H1 (cell line): ENCODE measurements around the gene ZFP36L2. TPM values are rescaled to one million over a fixed set of nuclear protein-coding genes. Genes with fewer than 3 reads are reported as not detected.

Experiments used
- CTCF ChIA-PET: fragments of 300-600 bp; sonication (Branson Sonifier 250); formaldehyde crosslinking; loops from one replicate; lab custom pipeline; 2021; ENCODE audit not compliant: partially characterized antibody; lab: Charles Lee
- POLR2A ChIA-PET: fragments of 300-600 bp; sonication (Branson Sonifier 250); formaldehyde crosslinking; loops from one replicate; lab custom pipeline; 2021; ENCODE audit warnings: inconsistent platforms; ENCODE audit not compliant: partially characterized antibody; lab: Charles Lee
- DNase-seq, 2 experiments: peaks; one replicate each; pipeline versions ENCODE4 v3.0.0 to v3.0.0-alpha.2; 2010 to 2022; ENCODE audit warnings: low spot score in 2 of 2, low read depth in 1 of 2, mixed read lengths in 1 of 2
- FAIRE-seq: peaks from 2 replicates; lab custom pipeline; 2011; peaks lifted over from hg19 to GRCh38; lab: Jason Lieb, UNC
- H2AFZ ChIP-seq: 2 replicates; pipeline ENCODE4 v1.8.1; 2012; ENCODE audit warnings: low read length, inconsistent platforms
- H2AK5ac ChIP-seq: 2 replicates; pipeline ENCODE4 v1.6.1; 2013; ENCODE audit warnings: low read depth, low read length
- H2BK120ac ChIP-seq: replicated peaks from 2 replicates; pipeline ENCODE3; 2013; ENCODE audit warnings: low read depth, low read length, inconsistent platforms
- H2BK12ac ChIP-seq: 2 replicates; pipeline ENCODE4 v1.6.1; 2013; ENCODE audit warnings: low read depth, low read length
- H2BK15ac ChIP-seq: 2 replicates; pipeline ENCODE4 v1.6.1; 2013; ENCODE audit warnings: low read length
- H2BK20ac ChIP-seq: 2 replicates; pipeline ENCODE4 v1.6.1; 2013; ENCODE audit warnings: low read length
- H2BK5ac ChIP-seq: 2 replicates; pipeline ENCODE4 v1.6.1; 2013; ENCODE audit warnings: low read depth, low read length
- H3K14ac ChIP-seq: 2 replicates; pipeline ENCODE4 v1.6.1; 2013; ENCODE audit warnings: inconsistent platforms; ENCODE audit not compliant: insufficient read length
- H3K18ac ChIP-seq: 2 replicates; pipeline ENCODE4 v1.6.1; 2013; ENCODE audit warnings: low read length; ENCODE audit errors: extremely low read depth
- H3K23ac ChIP-seq: 2 replicates; pipeline ENCODE4 v1.6.1; 2013; ENCODE audit warnings: inconsistent platforms; ENCODE audit not compliant: insufficient read length
- H3K23me2 ChIP-seq: 2 replicates; pipeline ENCODE4 v1.6.1; 2013; ENCODE audit warnings: low read depth, low read length
- H3K27ac ChIP-seq: 2 replicates; pipeline ENCODE4 v1.6.1; 2011; ENCODE audit warnings: low read depth, low read length, inconsistent platforms
- H3K27me3 ChIP-seq, 4 experiments: replicated peaks in 1 of 4; 1 replicate in 1 of 4; 2 replicates in 3 of 4; pipeline versions ENCODE4 v1.6.1 to v1.8.1; 2011 to 2013; ENCODE audit warnings: low read length in 3 of 4, mild to moderate bottlenecking in 3 of 4, inconsistent platforms in 2 of 4, mixed read lengths in 2 of 4, moderate library complexity in 1 of 4; ENCODE audit not compliant: control insufficient read depth in 3 of 4, insufficient read depth in 3 of 4; ENCODE audit errors: extremely low read depth in 1 of 4
- H3K36me3 ChIP-seq, 4 experiments: 2 replicates each; pipeline versions ENCODE4 v1.6.1 to v1.8.1; 2011 to 2013; ENCODE audit warnings: mild to moderate bottlenecking in 4 of 4, low read length in 3 of 4, moderate library complexity in 2 of 4, control low read depth in 1 of 4, inconsistent platforms in 1 of 4; ENCODE audit not compliant: insufficient read depth in 4 of 4, control insufficient read depth in 2 of 4
- H3K4ac ChIP-seq: replicated peaks from 2 replicates; pipeline ENCODE3; 2013; ENCODE audit warnings: low read length, low read depth, mixed read lengths, inconsistent platforms; ENCODE audit not compliant: insufficient read length
- H3K4me1 ChIP-seq, 4 experiments: replicated peaks in 1 of 4; 1 replicate in 1 of 4; 2 replicates in 3 of 4; pipeline versions ENCODE4 v1.6.1 to v1.8.1; 2011 to 2013; ENCODE audit warnings: low read length in 3 of 4, inconsistent platforms in 2 of 4, mixed read lengths in 1 of 4; ENCODE audit not compliant: insufficient read depth in 4 of 4, control insufficient read depth in 3 of 4
- H3K4me2 ChIP-seq, 2 experiments: 2 replicates each; pipeline versions ENCODE4 v1.6.1 to v1.8.1; 2011 to 2013; ENCODE audit warnings: low read depth in 2 of 2, low read length in 2 of 2, control low read depth in 1 of 2, inconsistent platforms in 1 of 2, mild to moderate bottlenecking in 1 of 2; ENCODE audit not compliant: insufficient read depth in 1 of 2
- H3K4me3 ChIP-seq, 4 experiments: fragments of 200-600, 300-600 bp in 1 of 4; sonication (generic), shearing (Covaris generic), sonication (Bioruptor Twin) in 1 of 4; 2 replicates each; pipeline versions ENCODE4 v1.5.1 to v1.8.1; 2011 to 2016; ENCODE audit warnings: low read length in 4 of 4, low read depth in 3 of 4, control low read depth in 2 of 4, inconsistent platforms in 2 of 4, mild to moderate bottlenecking in 2 of 4, mixed read lengths in 1 of 4, moderate library complexity in 1 of 4; ENCODE audit not compliant: insufficient read depth in 2 of 4; ENCODE audit errors: extremely low read depth in 1 of 4
- H3K56ac ChIP-seq: replicated peaks from 2 replicates; pipeline ENCODE3; 2013; ENCODE audit warnings: low read depth, mild to moderate bottlenecking, mixed read lengths, low read length, inconsistent platforms; ENCODE audit not compliant: insufficient read length
- H3K79me1 ChIP-seq: 2 replicates; pipeline ENCODE4 v1.6.1; 2013; ENCODE audit warnings: low read depth, low read length, control low read depth
- H3K79me2 ChIP-seq, 2 experiments: 2 replicates each; pipeline versions ENCODE4 v1.6.1 to v1.8.1; 2012 to 2013; ENCODE audit warnings: low read length in 2 of 2, mild to moderate bottlenecking in 2 of 2, inconsistent platforms in 1 of 2; ENCODE audit not compliant: insufficient read depth in 2 of 2, control insufficient read depth in 1 of 2
- H3K9ac ChIP-seq, 4 experiments: replicated peaks in 1 of 4; 1 replicate in 1 of 4; 2 replicates in 3 of 4; pipeline versions ENCODE4 v1.6.1 to v1.8.1; 2011 to 2013; ENCODE audit warnings: low read depth in 3 of 4, low read length in 3 of 4, control low read depth in 2 of 4, mild to moderate bottlenecking in 2 of 4, moderate library complexity in 2 of 4, inconsistent platforms in 1 of 4; ENCODE audit errors: extremely low read depth in 1 of 4
- H3K9me3 ChIP-seq, 2 experiments: 2 replicates each; pipeline versions ENCODE4 v1.6.1 to v1.8.1; 2012 to 2013; ENCODE audit warnings: mild to moderate bottlenecking in 2 of 2, moderate library complexity in 2 of 2, control low read depth in 1 of 2, inconsistent platforms in 1 of 2, low read depth in 1 of 2, low read length in 1 of 2, mixed read lengths in 1 of 2; ENCODE audit not compliant: insufficient read depth in 2 of 2
- H4K20me1 ChIP-seq, 2 experiments: replicated peaks in 1 of 2; 2 replicates each; pipeline versions ENCODE3 to v1.8.1; 2011 to 2013; ENCODE audit warnings: inconsistent platforms in 2 of 2, low read length in 2 of 2, mild to moderate bottlenecking in 1 of 2; ENCODE audit not compliant: insufficient read depth in 2 of 2, control insufficient read depth in 1 of 2
- H4K5ac ChIP-seq: 2 replicates; pipeline ENCODE4 v1.6.1; 2013; ENCODE audit warnings: low read length, low read depth, mixed read lengths, inconsistent platforms; ENCODE audit not compliant: insufficient read length
- H4K8ac ChIP-seq: 2 replicates; pipeline ENCODE4 v1.8.0; 2013; ENCODE audit warnings: mild to moderate bottlenecking, moderate library complexity, low read length, inconsistent platforms; ENCODE audit not compliant: insufficient read depth; ENCODE audit errors: extremely low read depth
- H4K91ac ChIP-seq: replicated peaks from 2 replicates; pipeline ENCODE3; 2013; ENCODE audit warnings: low read length, mixed read lengths, inconsistent platforms; ENCODE audit not compliant: insufficient read length
- BRCA1 ChIP-seq: IDR thresholded peaks from 2 replicates; pipeline ENCODE4 v1.6.1; 2012; ENCODE audit warnings: low read depth, low read length, improper control_type of control experiment
- EP300 ChIP-seq, 2 experiments: IDR thresholded peaks; 1 replicate in 1 of 2; 2 replicates in 1 of 2; pipeline ENCODE4 v1.6.1; 2011 to 2012; ENCODE audit warnings: low read depth in 2 of 2, low read length in 2 of 2, mild to moderate bottlenecking in 2 of 2, borderline replicate concordance in 1 of 2, inconsistent platforms in 1 of 2, moderate library complexity in 1 of 2
- SP1 ChIP-seq: IDR thresholded peaks from 2 replicates; pipeline ENCODE4 v1.6.1; 2011; ENCODE audit warnings: low read depth, low read length
- SP2 ChIP-seq: IDR thresholded peaks from 2 replicates; pipeline ENCODE4 v1.6.1; 2012; ENCODE audit warnings: mild to moderate bottlenecking, low read length, inconsistent platforms
- SRF ChIP-seq: IDR thresholded peaks from 2 replicates; pipeline ENCODE4 v1.6.1; 2011; ENCODE audit warnings: mild to moderate bottlenecking, low read depth, low read length, moderate library complexity
- ZNF274 ChIP-seq: IDR thresholded peaks from 2 replicates; pipeline ENCODE4 v1.7.0; 2012; ENCODE audit warnings: low read length, borderline replicate concordance; ENCODE audit errors: extremely low read depth
- WGBS, 2 experiments: shearing (Covaris generic) in 1 of 2; methylation state at CpG; one replicate each; pipeline versions ENCODE4 v1.1.6 to v1.1.7; 2013 to 2015; ENCODE audit warnings: low lambda C conversion rate in 2 of 2, mixed read lengths in 2 of 2, inconsistent platforms in 1 of 2, low coverage in 1 of 2, missing lambda C conversion rate in 1 of 2; ENCODE audit not compliant: insufficient replicate concordance in 2 of 2, insufficient coverage in 1 of 2, insufficient read length in 1 of 2; ENCODE audit errors: extremely low coverage in 1 of 2, missing lambda C conversion rate in 1 of 2; 5-methylcytosine and 5-hydroxymethylcytosine counted together
- polyA plus RNA-seq, 7 experiments: library from polyadenylated mRNA; depleted of rRNA in 3 of 7; stranded (reverse) in 5 of 7; unstranded in 2 of 7; fragments of >200 nt in 5 of 7; fragments of 200-250 nt in 2 of 7; gene quantifications; 1 replicate in 5 of 7; 2 replicates in 1 of 7; 4 replicates in 1 of 7; pipeline versions ENCODE4 v1.2.1 to v1.2.3, GENCODE V29; 2011 to 2013; ENCODE audit warnings: missing spikeins in 2 of 7, mixed read lengths in 2 of 7
- total RNA-seq: library from RNA; stranded (reverse); fragmentation: NEBNext Ultra II Directional; extraction: Animal tissue kit (Norgen Biotek cat#: 25700); gene quantifications from 2 replicates; pipeline ENCODE4 v1.2.1, GENCODE V29; 2021
- TF ChIP-seq, protein P1 (sequence below): IDR thresholded peaks from 2 replicates; pipeline ENCODE4 v1.6.1; 2012; ENCODE audit warnings: low read length, inconsistent platforms
- TF ChIP-seq, protein P2 (sequence below), 3 experiments: IDR thresholded peaks; 1 replicate in 2 of 3; 2 replicates in 1 of 3; pipeline versions ENCODE4 v1.5.1 to v1.6.1; 2011; ENCODE audit warnings: low read length in 3 of 3, mild to moderate bottlenecking in 3 of 3, inconsistent platforms in 2 of 3, low read depth in 1 of 3, moderate library complexity in 1 of 3; ENCODE audit not compliant: insufficient read depth in 1 of 3; ENCODE audit errors: control extremely low read depth in 1 of 3

Gene ZFP36L2
- total and polyA plus RNA-seq, 2 of the 8 experiments (the other 6 are each of a cell fraction or from before 2014, with no cell fraction given), result 13.4 to 102 TPM

DNA sequence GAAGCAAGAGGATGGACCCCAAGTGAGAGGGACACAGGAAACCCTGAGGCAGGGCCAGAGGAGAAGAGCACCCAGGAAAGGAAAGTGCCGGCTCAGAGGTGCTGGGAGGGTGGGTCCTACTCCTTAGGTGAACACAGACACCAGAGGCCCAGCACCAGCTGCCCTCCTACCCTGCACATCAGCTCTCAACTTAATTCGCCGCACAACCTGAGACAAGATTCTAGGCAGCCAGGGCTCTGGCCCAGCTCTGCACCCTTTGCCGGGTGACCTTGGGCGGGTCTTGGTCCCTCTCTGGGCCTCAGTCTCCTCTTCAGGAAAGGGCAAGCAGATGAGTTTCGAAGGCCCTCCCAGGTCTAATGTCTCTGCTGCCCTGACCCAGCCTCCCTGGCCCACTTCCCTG, 28.1 kb downstream of the ZFP36L2 start:
- 0 out of 2 replicates have a peak overlapping the region, but pooled peaks have one; percentile 8 for H2BK15ac ChIP-seq
- H3K4me2 ChIP-seq, result no peak overlapping the region
- H2BK12ac ChIP-seq, result peak overlapping the region; percentile 60; the same call in 1 of the 2 replicates
- no peaks in the 10 kb centered on the region; the same call in 1 of the 2 replicates for H3K23me2 ChIP-seq
- H3K27me3 ChIP-seq, result no peaks in the 10 kb centered on the region
- no peak overlapping the region for H3K56ac ChIP-seq
- H3K36me3 ChIP-seq, result no peaks in the 10 kb centered on the region
- no peak overlapping the region for H3K27ac ChIP-seq
- no peak overlapping the region for H3K9ac ChIP-seq
- peak overlapping the region; percentile 35 for H4K91ac ChIP-seq
- no peak overlapping the region for H2BK5ac ChIP-seq
- no peak overlapping the region; the same call in 1 of the 2 replicates for H4K8ac ChIP-seq
- H3K18ac ChIP-seq, result no peak overlapping the region; the same call in 1 of the 2 replicates
- FAIRE-seq, result no peak
- ChIA-PET POLR2A (interaction anchor here (0.7 kb wide), 1 partner anchor 20 kb away, joined by 3 read pairs; no protein-coding TSS in a partner anchor), CTCF (interaction anchor here (1.0 to 4.1 kb wide), 3 partner anchors 8 to 19 kb away, joined by 3 to 18 read pairs (median 9); no protein-coding TSS in a partner anchor)
- 95% methylated on average over 6 of the region's 6 CpGs; no CpG with 5 or more reads in 1 of the 2 experiments for WGBS, 2 experiments
- H2BK20ac ChIP-seq, result 0 out of 2 replicates have a peak overlapping the region, but pooled peaks have one; percentile 97
- no peaks in the 10 kb centered on the region for H3K9me3 ChIP-seq
- H3K23ac ChIP-seq, result no peak overlapping the region
- no peak overlapping the region for H3K4me3 ChIP-seq
- no peaks in the 10 kb centered on the region for H3K79me2 ChIP-seq
- H3K4ac ChIP-seq, result no peak overlapping the region
- H2BK120ac ChIP-seq, result no peak overlapping the region
- DNase-seq, result no peak
- peaks cover 4 to 9% (median 7%) of the 10 kb centered on the region in 4 experiments for H3K4me1 ChIP-seq
- no peak overlapping the region for H4K5ac ChIP-seq
- H4K20me1 ChIP-seq, result no peaks in the 10 kb centered on the region
- peak overlapping the region; percentile 65; the same call in 1 of the 2 replicates for H2AK5ac ChIP-seq
- H3K14ac ChIP-seq, result no peak overlapping the region
- H2AFZ ChIP-seq, result no peak overlapping the region
- no peaks in the 10 kb centered on the region for H3K79me1 ChIP-seq
- TF ChIP-seq SP1 (no peak), ZNF274 (no peak), EP300 (IDR thresholded peaks at IDR 0.05; ENCODE audit: borderline replicate concordance in 1 of 2, low read depth in 2 of 2, low read length in 2 of 2) (no peak), BRCA1 (no peak), SRF (no peak), SP2 (no peak)
- TF ChIP-seq, protein P1, sequence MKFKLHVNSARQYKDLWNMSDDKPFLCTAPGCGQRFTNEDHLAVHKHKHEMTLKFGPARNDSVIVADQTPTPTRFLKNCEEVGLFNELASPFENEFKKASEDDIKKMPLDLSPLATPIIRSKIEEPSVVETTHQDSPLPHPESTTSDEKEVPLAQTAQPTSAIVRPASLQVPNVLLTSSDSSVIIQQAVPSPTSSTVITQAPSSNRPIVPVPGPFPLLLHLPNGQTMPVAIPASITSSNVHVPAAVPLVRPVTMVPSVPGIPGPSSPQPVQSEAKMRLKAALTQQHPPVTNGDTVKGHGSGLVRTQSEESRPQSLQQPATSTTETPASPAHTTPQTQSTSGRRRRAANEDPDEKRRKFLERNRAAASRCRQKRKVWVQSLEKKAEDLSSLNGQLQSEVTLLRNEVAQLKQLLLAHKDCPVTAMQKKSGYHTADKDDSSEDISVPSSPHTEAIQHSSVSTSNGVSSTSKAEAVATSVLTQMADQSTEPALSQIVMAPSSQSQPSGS, result no peak
- TF ChIP-seq, protein P2, sequence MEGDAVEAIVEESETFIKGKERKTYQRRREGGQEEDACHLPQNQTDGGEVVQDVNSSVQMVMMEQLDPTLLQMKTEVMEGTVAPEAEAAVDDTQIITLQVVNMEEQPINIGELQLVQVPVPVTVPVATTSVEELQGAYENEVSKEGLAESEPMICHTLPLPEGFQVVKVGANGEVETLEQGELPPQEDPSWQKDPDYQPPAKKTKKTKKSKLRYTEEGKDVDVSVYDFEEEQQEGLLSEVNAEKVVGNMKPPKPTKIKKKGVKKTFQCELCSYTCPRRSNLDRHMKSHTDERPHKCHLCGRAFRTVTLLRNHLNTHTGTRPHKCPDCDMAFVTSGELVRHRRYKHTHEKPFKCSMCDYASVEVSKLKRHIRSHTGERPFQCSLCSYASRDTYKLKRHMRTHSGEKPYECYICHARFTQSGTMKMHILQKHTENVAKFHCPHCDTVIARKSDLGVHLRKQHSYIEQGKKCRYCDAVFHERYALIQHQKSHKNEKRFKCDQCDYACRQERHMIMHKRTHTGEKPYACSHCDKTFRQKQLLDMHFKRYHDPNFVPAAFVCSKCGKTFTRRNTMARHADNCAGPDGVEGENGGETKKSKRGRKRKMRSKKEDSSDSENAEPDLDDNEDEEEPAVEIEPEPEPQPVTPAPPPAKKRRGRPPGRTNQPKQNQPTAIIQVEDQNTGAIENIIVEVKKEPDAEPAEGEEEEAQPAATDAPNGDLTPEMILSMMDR (IDR thresholded peaks at IDR 0.05; ENCODE audit: control extremely low read depth in 1 of 3, insufficient read depth in 1 of 3, low read depth in 1 of 3, low read length in 3 of 3), result no peak
